HG03571 (cell line): ENCODE measurements around the gene TTC7B.
A peak's percentile ranks its signal among the peaks of the same experiment; 100 is the strongest.
"Not testable (repeated sequence)": the region's sequence is repeated elsewhere in the genome, so short reads cannot be mapped to it uniquely, and the experiment has no call there.

Experiments
- ATAC-seq: cut with Tn5 transposase; IDR thresholded peaks from one replicate; pipeline ENCODE4 v1.9.1; 2021; ENCODE audit not compliant: unreplicated experiment

TTC7B gene

DNA sequence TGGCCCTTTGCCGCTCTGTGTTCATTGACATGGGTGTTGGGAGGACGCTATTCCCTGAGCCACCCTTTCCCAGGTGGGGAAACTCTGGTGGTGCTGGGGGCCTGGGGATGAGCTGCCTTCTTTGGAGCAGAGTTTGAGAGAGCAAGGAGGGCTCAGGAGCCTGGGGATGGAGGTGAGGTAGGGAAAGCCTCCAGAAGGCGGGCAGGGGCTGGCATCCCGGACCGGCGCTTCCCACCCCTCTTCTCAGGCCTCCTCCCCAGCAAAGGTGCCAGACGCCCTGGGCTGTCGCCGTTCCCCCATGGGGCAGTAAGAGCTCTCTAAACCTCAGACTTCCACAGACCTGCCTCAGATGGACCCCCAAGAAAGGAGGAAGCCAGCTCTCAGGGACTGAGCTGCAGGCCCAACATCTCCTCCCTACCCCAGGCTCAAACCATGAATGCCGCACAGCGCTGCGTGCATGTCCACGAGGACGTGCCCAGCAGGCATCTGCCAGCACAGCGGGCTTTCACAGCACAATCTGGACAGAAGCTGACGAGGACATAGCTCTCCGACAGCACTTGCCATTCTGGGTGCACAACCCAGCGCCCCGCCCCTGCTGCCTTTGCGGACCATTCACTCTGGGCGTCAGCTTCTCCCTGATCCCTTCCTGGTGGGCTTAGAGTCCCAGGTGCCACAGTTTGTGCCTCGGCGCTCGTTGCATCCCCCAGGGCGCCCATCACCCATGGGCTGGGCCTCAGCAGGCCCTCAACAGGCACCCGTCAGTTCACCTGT is 14.9 kb upstream of the TTC7B start:
- ATAC-seq: no peak

DNA sequence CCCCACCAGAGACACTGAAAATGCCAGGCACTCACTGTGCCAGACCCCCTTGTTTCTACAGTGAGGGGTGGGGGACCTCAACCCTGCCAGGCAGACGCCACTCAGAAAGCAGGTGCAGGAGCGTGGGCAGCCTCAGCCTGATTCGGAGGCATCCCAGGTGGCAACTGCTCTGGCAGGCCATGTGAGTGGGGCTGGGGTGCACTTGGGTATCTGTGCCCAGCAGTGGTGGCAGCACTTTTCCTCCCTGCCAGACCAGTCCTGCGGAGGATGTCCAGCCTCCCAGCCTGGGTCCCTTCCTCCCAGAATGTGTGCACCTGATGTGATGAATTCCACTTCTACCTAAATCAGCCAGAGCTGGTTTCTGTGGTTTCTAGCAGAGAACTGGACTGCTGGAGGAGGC is 13.4 kb upstream of the TTC7B start:
- no peak for ATAC-seq

DNA sequence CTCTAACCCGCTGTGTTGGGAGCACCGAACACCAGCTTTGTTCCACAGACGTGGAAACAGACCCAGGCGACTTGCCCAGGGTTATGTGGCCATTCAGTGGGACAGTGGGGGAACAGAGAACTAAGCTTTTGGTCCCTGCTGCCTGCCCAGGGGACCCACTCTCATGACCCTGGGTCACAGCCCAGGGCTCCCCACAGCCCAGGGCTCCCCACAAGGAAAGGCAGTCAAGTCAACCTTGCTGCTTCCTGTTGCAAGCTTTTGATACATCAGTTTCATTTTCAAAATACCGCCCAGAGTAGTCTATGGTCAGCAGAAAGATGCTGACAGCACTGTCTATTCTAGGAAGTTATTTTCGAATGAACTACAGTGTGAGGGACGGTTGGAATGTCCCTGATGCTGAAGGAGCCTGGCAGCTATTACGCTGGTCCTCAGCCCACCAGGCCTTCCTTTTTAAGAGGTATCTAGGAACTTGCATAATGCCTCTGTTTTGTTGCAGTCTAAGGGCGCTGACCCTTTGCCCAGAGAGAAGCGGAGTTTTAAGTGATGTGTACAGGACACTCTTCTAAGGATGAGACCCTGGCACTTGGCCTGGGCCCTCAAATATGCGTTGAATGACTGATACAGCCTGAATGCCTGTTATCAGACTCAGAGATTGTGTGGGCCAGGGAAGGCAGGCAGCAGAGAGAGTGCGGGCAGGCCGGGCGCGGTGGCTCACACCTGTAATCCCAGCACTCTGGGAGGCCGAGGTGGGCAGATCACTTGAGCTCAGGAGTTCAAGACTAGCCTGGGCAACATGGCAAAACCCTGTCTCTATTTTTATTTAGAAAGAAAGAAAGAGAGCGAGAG is 12.6 kb upstream of the TTC7B start:
- peak; percentile 43 for ATAC-seq

DNA sequence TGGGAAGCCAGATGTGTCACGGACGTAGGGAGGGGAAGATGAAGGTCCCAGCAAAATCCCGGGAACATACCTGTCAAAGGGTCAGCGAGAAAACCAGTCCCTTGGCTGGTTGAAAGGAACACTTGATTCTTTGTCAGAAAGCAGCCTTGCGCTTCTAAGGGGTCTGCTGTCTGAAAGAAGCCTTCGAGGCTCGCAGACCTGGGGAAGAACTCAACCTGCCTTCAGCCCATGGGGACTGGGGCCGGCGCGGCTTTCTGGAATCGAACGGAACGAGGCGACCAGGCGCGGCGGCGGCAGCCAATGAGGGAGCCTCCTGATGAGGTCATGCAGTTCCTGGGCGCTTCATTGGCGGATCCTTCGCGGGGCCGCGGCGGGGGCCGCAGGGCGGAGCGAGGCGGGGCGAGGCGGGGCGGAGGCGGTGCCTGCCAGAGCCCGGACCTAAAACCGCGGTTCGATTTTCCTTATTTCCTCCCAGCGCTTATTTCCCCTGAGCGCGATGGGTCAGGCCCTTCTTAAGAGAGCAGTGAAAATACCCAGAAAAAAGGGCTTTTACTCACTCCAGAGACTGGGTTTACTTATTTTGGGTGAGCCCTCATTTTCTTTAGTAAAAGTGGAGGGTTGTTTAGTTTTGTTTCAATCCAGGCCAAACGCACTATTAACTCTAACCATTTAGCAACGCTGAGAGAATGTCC is 11.8 kb upstream of the TTC7B start:
- peak; percentile 97 for ATAC-seq

- not testable (repeated sequence) for ATAC-seq
Observed at GRCh38 chr14:90823542-90823941, 7.3 kb upstream of the TTC7B start.

GRCh38 chr14:90820958-90821357 is 4.7 kb upstream of the TTC7B start:
- ATAC-seq: no peak

GRCh38 chr14:90819734-90820393 is 3.6 kb upstream of the TTC7B start:
- no peak for ATAC-seq

DNA sequence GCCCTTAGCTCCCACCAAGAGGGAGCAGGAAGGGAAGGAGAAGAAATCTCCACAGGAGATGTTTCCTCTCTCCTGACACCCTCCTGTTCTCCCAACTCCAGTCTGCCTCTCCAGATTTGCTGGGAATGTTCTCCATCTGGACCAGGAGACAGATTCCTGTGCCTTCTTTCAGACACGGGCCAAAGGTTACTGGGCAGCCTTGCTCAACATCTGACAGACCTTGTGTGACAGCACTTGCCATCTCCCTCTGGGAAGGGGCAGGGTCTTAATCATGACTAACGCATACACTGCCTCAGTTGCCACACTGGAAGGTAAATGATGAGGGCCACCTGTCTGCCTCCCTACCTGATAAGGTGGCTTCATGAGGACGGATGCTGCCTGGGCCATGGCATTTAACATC is 2.5 kb upstream of the TTC7B start:
- ATAC-seq: no peak

- ATAC-seq: no peak
Observed at GRCh38 chr14:90816681-90817436, 629 bp upstream of the TTC7B start.

- no peak for ATAC-seq
Observed at GRCh38 chr14:90815572-90815821, 733 bp downstream of the TTC7B start.

- ATAC-seq: no peak
Observed at GRCh38 chr14:90814806-90815571, 1.2 kb downstream of the TTC7B start.

GRCh38 chr14:90813442-90813841 is 2.8 kb downstream of the TTC7B start:
- no peak for ATAC-seq

DNA sequence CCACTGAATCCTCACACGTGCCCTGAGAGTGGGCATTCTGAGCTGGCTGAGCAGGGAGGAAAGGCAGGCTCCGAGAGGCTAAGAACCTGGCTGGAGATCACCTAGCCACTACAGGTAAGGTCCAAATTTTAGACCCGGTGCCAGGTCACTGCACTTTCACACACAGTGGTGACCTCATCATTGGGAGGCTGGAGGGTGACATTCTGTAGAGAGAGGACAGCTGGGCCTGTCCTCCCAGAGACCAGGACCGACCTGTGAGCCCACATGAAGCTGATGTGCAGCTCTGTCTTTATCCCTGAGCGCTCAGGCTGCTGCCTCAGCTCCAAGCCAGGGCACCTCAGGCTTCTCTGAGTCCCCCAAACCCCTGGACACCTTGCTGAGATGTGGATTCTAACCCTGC is 4.1 kb downstream of the TTC7B start:
- ATAC-seq: no peak

GRCh38 chr14:90811641-90812040 is 4.6 kb downstream of the TTC7B start:
- ATAC-seq: no peak

DNA sequence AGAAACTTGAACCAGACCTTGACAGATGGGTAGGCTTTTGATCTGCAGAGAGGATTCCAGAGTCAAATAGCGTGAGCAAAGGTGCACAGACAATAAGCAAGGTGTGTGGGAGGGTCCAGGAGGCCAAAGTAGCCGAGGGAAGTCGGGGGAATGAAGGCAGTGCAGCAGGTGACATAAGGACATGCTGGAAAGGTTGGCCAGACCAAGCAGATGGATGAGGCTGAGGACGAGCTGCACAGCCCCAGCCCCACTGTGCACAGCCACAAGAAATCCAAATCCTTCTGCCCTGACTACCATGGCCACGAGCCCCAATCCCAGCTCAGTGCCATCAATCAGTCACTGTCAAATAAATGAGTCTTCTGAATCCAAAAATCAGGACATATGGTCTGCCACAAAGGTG is 5.4 kb downstream of the TTC7B start:
- ATAC-seq: no peak

DNA sequence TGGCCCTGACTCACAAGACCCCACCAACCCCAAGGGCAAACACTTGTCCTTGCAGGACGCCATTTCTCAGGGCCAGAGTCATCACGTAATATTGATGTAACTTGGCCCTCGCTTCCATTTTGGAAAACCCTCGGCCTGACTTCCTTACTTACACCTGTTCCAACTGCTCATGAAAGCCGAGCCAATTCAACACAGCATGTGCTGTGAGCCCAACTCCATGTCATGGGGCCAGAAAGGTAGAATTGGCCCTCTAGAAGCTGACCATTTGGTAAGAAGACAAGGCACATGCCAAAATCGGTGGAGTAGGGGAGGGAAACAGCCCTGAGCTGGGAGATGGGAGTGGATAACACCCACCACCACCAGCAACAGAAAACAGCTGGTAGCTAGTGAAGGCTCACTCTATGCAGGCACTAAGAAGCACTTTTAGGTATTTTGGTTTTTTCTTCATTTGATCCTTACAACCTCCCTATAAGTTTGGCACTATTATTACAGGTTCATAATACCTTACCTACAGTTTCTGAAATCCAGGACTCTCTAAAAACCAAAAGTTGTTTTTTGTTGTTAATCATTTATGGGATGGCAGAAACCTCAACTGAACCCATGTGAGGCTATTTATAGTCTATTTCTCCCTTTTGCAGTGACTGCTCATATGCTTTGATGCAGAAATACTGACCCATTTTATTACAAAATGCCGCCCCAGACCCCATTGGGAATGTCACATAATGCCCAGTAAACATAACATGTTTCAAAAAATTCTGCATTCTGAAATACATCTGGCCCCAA is 6.5 kb downstream of the TTC7B start:
- ATAC-seq: no peak

DNA sequence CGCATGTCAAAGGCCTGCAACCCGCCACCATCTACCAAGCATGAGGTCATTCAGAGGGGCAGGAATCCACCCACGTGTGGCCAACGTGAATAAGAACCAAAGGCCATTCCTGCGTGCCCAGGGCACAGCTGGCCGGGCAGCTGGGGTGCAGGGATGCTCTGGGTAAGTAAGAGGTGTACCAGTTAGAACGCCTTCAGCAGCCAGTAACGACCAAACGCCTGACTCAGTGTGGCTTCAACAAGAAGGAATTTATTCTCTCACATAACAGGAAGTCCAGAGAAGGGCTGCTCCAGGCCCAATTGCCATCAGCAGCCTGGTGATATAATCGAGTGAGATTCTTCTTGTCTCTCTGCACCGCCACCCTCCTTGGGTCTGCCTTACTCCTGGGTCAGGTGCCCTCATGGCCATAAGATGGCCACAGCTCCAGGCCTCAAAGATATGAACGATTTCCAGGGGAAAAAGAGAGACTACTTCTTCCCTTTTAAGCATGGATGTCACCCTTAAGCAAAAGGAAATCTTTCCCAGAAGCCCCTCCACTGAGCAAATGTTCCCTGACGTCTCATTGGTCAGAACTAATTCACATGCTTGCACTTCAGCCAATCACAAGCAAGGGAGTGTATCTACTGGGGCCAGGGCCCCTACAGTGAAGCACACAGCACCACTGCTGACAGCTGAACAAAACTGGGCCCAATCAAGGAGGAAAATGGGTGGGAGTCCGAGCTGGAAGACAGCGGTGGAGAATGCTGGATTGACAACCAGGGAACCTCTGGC is 7.3 kb downstream of the TTC7B start:
- ATAC-seq: no peak

DNA sequence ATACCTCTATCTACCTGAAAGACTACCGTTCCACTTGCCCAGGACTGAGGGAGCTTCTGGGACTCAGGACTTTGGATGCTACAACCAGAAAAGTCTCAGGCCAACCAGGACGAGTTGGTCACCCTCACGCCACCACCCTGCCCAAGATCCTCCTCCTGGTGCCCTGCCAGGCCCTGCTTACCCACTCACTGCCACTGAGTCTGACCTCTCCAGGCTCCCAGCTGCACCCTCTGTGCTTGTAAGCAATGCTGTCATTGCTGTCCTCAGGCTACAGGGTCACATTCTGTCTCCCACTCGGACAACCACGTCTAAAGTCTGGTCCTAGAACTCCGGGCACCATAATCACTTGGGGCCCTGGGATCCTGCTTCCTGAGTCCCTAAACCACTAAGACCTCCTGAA is 9.2 kb downstream of the TTC7B start:
- ATAC-seq: no peak
